HG03469 (cell line): ENCODE data around the gene TRABD.
"Not testable (repeated sequence)": the region's sequence is repeated elsewhere in the genome, so short reads cannot be mapped to it uniquely, and the experiment has no call there.

Experiments
- ATAC-seq: cut with Tn5 transposase; IDR thresholded peaks from one replicate; pipeline ENCODE4 v1.9.1; 2021; ENCODE audit warnings: mild to moderate bottlenecking, moderate library complexity, moderate number of reproducible peaks; ENCODE audit not compliant: unreplicated experiment

Gene TRABD

GRCh38 chr22:50200461-50201190, 14.9 kb downstream of the TRABD start, which contains the start of gene SELENOO:
Gene SELENOO, plus strand, starts transcription at chr22:50201011. Its CDS starts 26 bp downstream, at chr22:50201037.
- ATAC-seq, result no peak

- ATAC-seq, result no peak
Observed at GRCh38 chr22:50201191-50202129, 15.7 kb downstream of the TRABD start.

GRCh38 chr22:50202130-50202666, 16.5 kb downstream of the TRABD start:
- no peak for ATAC-seq

GRCh38 chr22:50203288-50203687, 17.6 kb downstream of the TRABD start:
- no peak for ATAC-seq

DNA sequence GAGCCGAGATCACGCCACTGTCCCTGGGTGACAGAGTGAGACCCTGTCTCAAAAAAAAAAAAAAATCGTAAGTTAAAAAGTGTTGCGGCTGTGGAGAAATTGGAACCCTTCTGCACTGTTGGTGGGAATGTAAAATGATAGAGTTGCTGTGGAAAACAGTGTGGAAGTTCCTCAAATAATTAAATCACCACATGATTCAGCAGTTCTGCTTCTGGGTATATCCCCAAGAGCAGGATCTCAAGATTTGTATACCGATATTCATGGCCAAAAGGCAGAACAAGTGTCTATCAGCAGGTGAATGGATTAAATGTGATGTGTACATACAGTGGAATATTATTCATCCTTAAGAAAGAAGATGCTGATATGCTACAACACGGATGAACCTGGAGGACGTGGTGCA, 18.9 kb downstream of the TRABD start:
- ATAC-seq, result no peak

GRCh38 chr22:50204998-50205397, 19.3 kb downstream of the TRABD start:
- ATAC-seq, result not testable (repeated sequence)

GRCh38 chr22:50205781-50206569, 20.3 kb downstream of the TRABD start:
- no peak for ATAC-seq

GRCh38 chr22:50206599-50206998, 20.9 kb downstream of the TRABD start:
- ATAC-seq, result no peak

- no peak for ATAC-seq
Observed at GRCh38 chr22:50207383-50208140, 21.8 kb downstream of the TRABD start.

- ATAC-seq, result no peak
Observed at GRCh38 chr22:50208430-50208938, 22.8 kb downstream of the TRABD start.

- no peak for ATAC-seq
Observed at GRCh38 chr22:50208939-50209892, 23.5 kb downstream of the TRABD start.

GRCh38 chr22:50209893-50210292, 24.2 kb downstream of the TRABD start:
- no peak for ATAC-seq

DNA sequence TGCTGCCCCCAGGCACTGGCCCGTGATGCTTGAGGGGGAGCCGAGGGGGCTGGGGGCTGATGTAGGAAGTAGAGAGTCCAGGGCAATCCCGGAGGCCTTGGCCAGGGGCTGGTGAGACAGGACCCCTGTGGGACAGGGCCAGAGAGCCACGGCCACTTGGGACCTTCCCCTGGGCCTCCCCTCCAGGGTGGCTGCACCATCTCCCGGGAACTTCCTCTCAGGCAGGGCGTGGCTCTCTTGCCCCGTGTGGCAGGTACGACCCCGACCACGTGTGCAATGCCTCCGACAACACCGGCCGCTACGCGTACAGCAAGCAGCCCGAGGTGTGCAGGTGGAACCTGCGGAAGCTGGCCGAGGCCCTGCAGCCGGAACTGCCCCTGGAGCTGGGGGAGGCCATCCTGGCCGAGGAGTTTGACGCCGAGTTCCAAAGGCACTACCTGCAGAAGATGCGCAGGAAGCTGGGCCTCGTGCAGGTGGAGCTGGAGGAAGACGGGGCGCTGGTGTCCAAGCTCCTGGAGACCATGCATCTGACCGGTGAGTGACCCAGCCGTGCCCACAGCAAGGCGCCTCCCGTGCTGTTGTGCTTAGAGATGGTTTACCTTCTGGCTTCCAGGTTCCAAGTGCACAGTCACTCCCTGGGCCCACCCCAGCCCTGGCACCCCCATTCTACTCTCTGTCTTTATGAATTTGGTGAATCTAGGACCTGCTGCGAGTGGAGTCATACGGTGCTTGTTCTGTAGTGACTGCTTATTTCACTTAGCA, 24.8 kb downstream of the TRABD start:
- ATAC-seq, result no peak

- ATAC-seq, result no peak
Observed at GRCh38 chr22:50211147-50211546, 25.4 kb downstream of the TRABD start.

DNA sequence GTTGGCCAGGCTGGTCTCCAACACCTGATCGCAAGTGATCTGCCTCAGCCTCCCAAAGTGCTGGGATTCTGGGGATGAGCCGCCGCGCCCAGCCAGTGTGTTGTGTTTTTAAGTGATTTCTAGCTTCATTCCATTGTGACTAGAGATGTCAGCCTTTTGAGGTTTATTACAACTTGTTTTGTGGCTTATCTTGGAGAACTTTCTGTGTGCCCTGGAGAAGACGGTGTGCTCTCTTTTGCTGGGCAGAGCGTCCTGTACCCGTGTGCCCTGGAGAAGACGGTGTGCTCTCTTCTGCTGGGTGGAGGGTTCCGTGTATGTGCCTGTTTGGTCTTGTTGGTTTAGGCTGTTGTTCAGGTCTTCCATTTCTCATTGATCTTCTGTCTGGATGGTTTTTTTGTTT, 27.6 kb downstream of the TRABD start:
- ATAC-seq, result no peak

- ATAC-seq, result no peak
Observed at GRCh38 chr22:50215297-50216054, 29.8 kb downstream of the TRABD start.

DNA sequence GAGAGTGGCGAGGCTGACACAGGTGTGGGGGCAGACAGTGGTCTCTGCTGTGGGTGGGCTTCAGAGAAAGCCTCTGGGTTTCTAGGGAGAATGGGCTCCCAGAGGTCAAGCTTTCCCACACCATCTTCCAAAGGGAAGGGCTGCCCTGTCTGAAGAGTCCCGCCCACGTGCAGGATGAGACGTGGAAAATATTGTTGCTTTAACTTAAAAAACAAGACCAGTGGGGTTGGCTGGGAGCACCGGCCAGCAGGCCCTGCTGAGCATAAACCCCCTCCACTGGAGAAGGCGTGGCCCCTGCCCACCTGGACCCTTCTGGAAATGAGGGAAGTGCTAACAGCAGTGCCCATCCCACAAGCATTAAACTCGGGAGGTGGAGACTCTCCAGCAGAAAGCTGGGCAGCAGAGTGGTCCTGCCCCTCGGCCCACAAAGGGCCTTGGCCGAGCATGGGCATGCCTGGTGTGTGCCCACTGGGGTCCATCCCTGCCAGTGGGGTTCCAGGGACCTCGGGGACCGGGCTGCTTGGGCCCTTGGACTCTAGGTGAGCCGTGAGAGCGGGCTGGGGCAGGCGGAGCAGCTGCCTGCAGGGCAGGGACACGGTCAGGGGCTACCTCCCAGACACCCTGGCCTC, 30.5 kb downstream of the TRABD start:
- ATAC-seq, result no peak
